Neural progenitor cell (in vitro differentiated cells): ENCODE data around the gene TMEM205. TPM values are rescaled to one million over a fixed set of nuclear protein-coding genes. Genes with fewer than 3 reads are reported as not detected.

Source experiments
- DNase-seq: peaks from one replicate; pipeline ENCODE4 v3.0.0-alpha.2; 2016; ENCODE audit warnings: low spot score
- H2AFZ ChIP-seq: fragments of 200-600 bp; sonication (generic); replicated peaks from 2 replicates; pipeline ENCODE4 v1.6.1; 2016; ENCODE audit warnings: antibody characterized with exemption
- H3F3A ChIP-seq: fragments of 200-600 bp; sonication (generic); 2 replicates; pipeline ENCODE4 v1.6.1; 2016; ENCODE audit warnings: antibody characterized with exemption, low read depth
- H3K27ac ChIP-seq: fragments of 200-600 bp; sonication (generic); 2 replicates; pipeline ENCODE4 v1.5.1; 2016; ENCODE audit warnings: mild to moderate bottlenecking
- H3K27me3 ChIP-seq: fragments of 200-600 bp; sonication (generic); 2 replicates; pipeline ENCODE4 v1.6.1; 2016; ENCODE audit warnings: mild to moderate bottlenecking, moderate library complexity
- H3K36me3 ChIP-seq: fragments of 200-600 bp; sonication (generic); 2 replicates; pipeline ENCODE4 v1.5.1; 2016
- H3K4me1 ChIP-seq: fragments of 200-600 bp; sonication (generic); 2 replicates; pipeline ENCODE4 v1.6.1; 2016; ENCODE audit warnings: mixed run types
- H3K4me2 ChIP-seq: fragments of 200-600 bp; sonication (generic); 2 replicates; pipeline ENCODE4 v1.6.1; 2016
- H3K4me3 ChIP-seq: fragments of 200-600 bp; sonication (generic); 2 replicates; pipeline ENCODE4 v1.5.1; 2016
- H3K79me2 ChIP-seq: fragments of 200-600 bp; sonication (generic); 2 replicates; pipeline ENCODE4 v1.6.1; 2016; ENCODE audit warnings: low read depth
- H3K9ac ChIP-seq: fragments of 200-600 bp; sonication (generic); 2 replicates; pipeline ENCODE4 v1.6.1; 2016
- H3K9me3 ChIP-seq: fragments of 200-600 bp; sonication (generic); 2 replicates; pipeline ENCODE4 v1.5.1; 2016; ENCODE audit warnings: low read depth
- H4K20me1 ChIP-seq: fragments of 200-600 bp; sonication (generic); 2 replicates; pipeline ENCODE4 v1.6.1; 2016; ENCODE audit warnings: low read depth
- H3K27ac Mint-ChIP-seq: 3 replicates; pipeline ENCODE4 v1.8.0; 2021; ENCODE audit warnings: mixed read lengths
- H3K27me3 Mint-ChIP-seq: 2 replicates; pipeline ENCODE4 v1.8.0; 2022; ENCODE audit warnings: low read depth, mild to moderate bottlenecking, inconsistent platforms, moderate library complexity, mixed read lengths; ENCODE audit not compliant: insufficient read depth
- H3K36me3 Mint-ChIP-seq: 3 replicates; pipeline ENCODE4 v1.8.0; 2021; ENCODE audit warnings: mixed read lengths
- H3K4me1 Mint-ChIP-seq: 3 replicates; pipeline ENCODE4 v1.8.0; 2021; ENCODE audit warnings: mixed read lengths
- H3K4me3 Mint-ChIP-seq: 3 replicates; pipeline ENCODE4 v1.8.0; 2021; ENCODE audit warnings: mild to moderate bottlenecking, moderate library complexity, mixed read lengths
- H3K9me3 Mint-ChIP-seq: 3 replicates; pipeline ENCODE4 v1.8.0; 2020; ENCODE audit warnings: mixed read lengths
- CTCF ChIP-seq: fragments of 200-600 bp; sonication (generic); IDR thresholded peaks from 2 replicates; pipeline ENCODE4 v1.5.1; 2017; ENCODE audit warnings: antibody characterized with exemption, mild to moderate bottlenecking
- EZH2 ChIP-seq: fragments of 200-600 bp; sonication (generic); IDR thresholded peaks from 2 replicates; pipeline ENCODE4 v1.6.1; 2017; ENCODE audit warnings: antibody characterized with exemption, mild to moderate bottlenecking, moderate library complexity
- EZH2phosphoT487 ChIP-seq: fragments of 200-600 bp; sonication (generic); IDR thresholded peaks from 2 replicates; pipeline ENCODE4 v1.6.1; 2017; ENCODE audit warnings: antibody characterized with exemption
- total RNA-seq: library from RNA; depleted of rRNA; stranded (reverse); fragments of >200 nt; gene quantifications from 2 replicates; pipeline ENCODE4 v1.2.3, GENCODE V29; 2015; ENCODE audit warnings: low replicate concordance

Gene TMEM205
- 57.0 and 77.1 TPM in 2 replicates for total RNA-seq

- DNase-seq = peak; percentile 100
- H3K4me1 Mint-ChIP-seq = peaks cover 22% of the 10 kb centered on the region
- H3F3A ChIP-seq = peaks cover 5% of the 10 kb centered on the region
Measured at GRCh38 chr19:11346104-11346940, at the start of gene TMEM205, which contains the start of gene CCDC159. Gene TMEM205 (minus strand): TSS chr19:11346268. CDS start chr19:11345619, 649 bp downstream. Gene CCDC159 (plus strand): TSS chr19:11346519. CDS start chr19:11346607, 88 bp downstream.

GRCh38 chr19:11390933-11391680 lies 45.0 kb upstream of the TMEM205 start:
- H3K4me1 Mint-ChIP-seq = no peaks in the 10 kb centered on the region
- H3K4me3 Mint-ChIP-seq = no peak overlapping the region
- no peak overlapping the region for H3K27ac ChIP-seq
- no peak for DNase-seq
- H3K9ac ChIP-seq = no peak overlapping the region
- H3K4me1 ChIP-seq = no peaks in the 10 kb centered on the region
- H4K20me1 ChIP-seq = no peaks in the 10 kb centered on the region
- no peaks in the 10 kb centered on the region for H3K9me3 Mint-ChIP-seq
- H3K27me3 Mint-ChIP-seq = peaks cover 13% of the 10 kb centered on the region
- no peak overlapping the region for H3K27ac Mint-ChIP-seq
- H3K4me3 ChIP-seq = no peak overlapping the region
- H3K36me3 Mint-ChIP-seq = no peaks in the 10 kb centered on the region
- H3K79me2 ChIP-seq = no peaks in the 10 kb centered on the region
- H3K27me3 ChIP-seq = no peaks in the 10 kb centered on the region
- H3F3A ChIP-seq = no peaks in the 10 kb centered on the region
- no peak for TF ChIP-seq CTCF
- no peak for TF ChIP-seq EZH2
- H2AFZ ChIP-seq = no peak overlapping the region
- H3K4me2 ChIP-seq = no peak overlapping the region
- no peaks in the 10 kb centered on the region for H3K36me3 ChIP-seq
- H3K9me3 ChIP-seq = no peaks in the 10 kb centered on the region

More at GRCh38 chr19:11346104-11346940, at the start of gene TMEM205, which contains the start of gene CCDC159:
- Mint-ChIP-seq H3K36me3 (no peaks in the 10 kb centered on the region), H3K9me3 (peaks cover 7% of the 10 kb centered on the region), H3K27me3 (peaks cover 4% of the 10 kb centered on the region), H3K27ac (peak within 1 kb of the TSS; percentile 89), H3K4me3 (peak within 1 kb of the TSS; percentile 90)
- H3K9me3 ChIP-seq = no peaks in the 10 kb centered on the region
- no peak within 1 kb of the TSS for H3K27ac ChIP-seq
- peak within 1 kb of the TSS; percentile 76 for H3K4me2 ChIP-seq
- H3K4me1 ChIP-seq = no peaks in the 10 kb centered on the region
- peak within 1 kb of the TSS; percentile 83 for H2AFZ ChIP-seq
- H3K9ac ChIP-seq = peak within 1 kb of the TSS; percentile 54
- TF ChIP-seq CTCF (peak; percentile 7), EZH2 (no peak)
- no peaks in the 10 kb centered on the region for H3K79me2 ChIP-seq
- H3K36me3 ChIP-seq = no peaks in the 10 kb centered on the region
- no peaks in the 10 kb centered on the region for H3K27me3 ChIP-seq
- H4K20me1 ChIP-seq = no peaks in the 10 kb centered on the region
- H3K4me3 ChIP-seq = peak within 1 kb of the TSS; percentile 82

GRCh38 chr19:11390359-11390758 lies 44.3 kb upstream of the TMEM205 start:
- Histone ChIP-seq H3K4me1 (no peaks in the 10 kb centered on the region), H3K9ac (no peak overlapping the region), H3K4me3 (no peak overlapping the region), H3K27ac (no peak overlapping the region), H3F3A (no peaks in the 10 kb centered on the region), H3K36me3 (no peaks in the 10 kb centered on the region), H2AFZ (no peak overlapping the region), H4K20me1 (no peaks in the 10 kb centered on the region), H3K4me2 (no peak overlapping the region), H3K27me3 (no peaks in the 10 kb centered on the region), H3K9me3 (no peaks in the 10 kb centered on the region), H3K79me2 (no peaks in the 10 kb centered on the region)
- no peaks in the 10 kb centered on the region for H3K4me1 Mint-ChIP-seq
- H3K27me3 Mint-ChIP-seq = peaks cover 11% of the 10 kb centered on the region
- no peak for DNase-seq
- no peaks in the 10 kb centered on the region for H3K9me3 Mint-ChIP-seq
- H3K27ac Mint-ChIP-seq = no peak overlapping the region
- TF ChIP-seq EZH2 (no peak), EZH2phosphoT487 (no peak), CTCF (no peak)
- no peak overlapping the region for H3K4me3 Mint-ChIP-seq
- H3K36me3 Mint-ChIP-seq = no peaks in the 10 kb centered on the region
